ENCODE results near the gene NPR3. TPM values are rescaled to one million over a fixed set of nuclear protein-coding genes. Genes with fewer than 3 reads are reported as not detected.

The NPR3 gene
- total and polyA plus RNA-seq, 2 donors (not counting 3 experiments of a cell fraction or from before 2014, with no cell fraction given): 0.01 to 0.53 TPM

DNA sequence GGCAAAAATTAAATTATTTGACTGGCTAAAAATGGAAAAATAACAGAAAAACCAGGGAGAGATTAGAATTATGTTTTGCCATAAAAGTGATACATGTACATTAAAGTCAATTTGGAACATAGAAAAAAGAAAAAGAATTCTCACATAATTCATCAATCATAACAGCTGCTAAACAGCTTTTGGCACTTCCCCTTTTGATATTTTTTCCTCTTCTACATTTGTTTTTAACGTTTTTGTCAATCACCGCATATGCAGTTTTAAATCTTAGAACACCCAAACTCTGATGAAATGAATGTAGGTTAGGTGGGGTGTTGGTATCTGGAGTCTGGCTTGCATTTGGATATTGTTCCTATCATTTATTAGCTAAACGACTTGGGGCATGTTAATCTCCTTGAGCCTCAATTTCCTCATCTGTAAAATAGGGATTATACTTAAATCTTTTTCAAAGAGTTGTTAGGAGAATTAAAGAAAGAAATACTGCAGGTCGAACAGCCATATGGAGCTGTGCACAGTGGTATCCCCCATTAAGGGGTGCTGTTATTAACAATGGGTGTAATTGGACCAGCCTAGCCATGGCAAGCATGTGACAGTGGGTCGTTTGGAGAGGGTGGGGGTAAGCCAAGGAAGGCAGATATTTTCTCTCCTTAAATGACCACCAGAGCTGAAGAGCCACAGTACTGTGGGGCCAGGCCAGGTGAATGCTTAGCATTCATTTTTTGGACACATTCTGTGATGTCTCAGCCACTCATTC lies 22.6 kb downstream of the NPR3 start:
- H3K4me3 ChIP-seq (replicated peaks in 1 of 3; ENCODE audit: insufficient read depth in 1 of 3, low read depth in 1 of 3, low read length in 3 of 3): no peak overlapping the region
- DNase-seq (ENCODE audit: low read depth, low spot score) (no peak), FAIRE-seq (no peak)
- CTCF ChIA-PET: interaction anchor here (1.2 kb wide), 1 partner anchor 19 kb away, joined by 3 read pairs; no protein-coding TSS in a partner anchor
- TF ChIP-seq MYC (IDR thresholded peaks at IDR 0.05; ENCODE audit: low read depth, low read length): no peak
- no peak for TF ChIP-seq EZH2 (IDR thresholded peaks at IDR 0.05; ENCODE audit: borderline replicate concordance, low read depth, low read length, severe bottlenecking)
- TF ChIP-seq, protein P1, sequence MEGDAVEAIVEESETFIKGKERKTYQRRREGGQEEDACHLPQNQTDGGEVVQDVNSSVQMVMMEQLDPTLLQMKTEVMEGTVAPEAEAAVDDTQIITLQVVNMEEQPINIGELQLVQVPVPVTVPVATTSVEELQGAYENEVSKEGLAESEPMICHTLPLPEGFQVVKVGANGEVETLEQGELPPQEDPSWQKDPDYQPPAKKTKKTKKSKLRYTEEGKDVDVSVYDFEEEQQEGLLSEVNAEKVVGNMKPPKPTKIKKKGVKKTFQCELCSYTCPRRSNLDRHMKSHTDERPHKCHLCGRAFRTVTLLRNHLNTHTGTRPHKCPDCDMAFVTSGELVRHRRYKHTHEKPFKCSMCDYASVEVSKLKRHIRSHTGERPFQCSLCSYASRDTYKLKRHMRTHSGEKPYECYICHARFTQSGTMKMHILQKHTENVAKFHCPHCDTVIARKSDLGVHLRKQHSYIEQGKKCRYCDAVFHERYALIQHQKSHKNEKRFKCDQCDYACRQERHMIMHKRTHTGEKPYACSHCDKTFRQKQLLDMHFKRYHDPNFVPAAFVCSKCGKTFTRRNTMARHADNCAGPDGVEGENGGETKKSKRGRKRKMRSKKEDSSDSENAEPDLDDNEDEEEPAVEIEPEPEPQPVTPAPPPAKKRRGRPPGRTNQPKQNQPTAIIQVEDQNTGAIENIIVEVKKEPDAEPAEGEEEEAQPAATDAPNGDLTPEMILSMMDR (IDR thresholded peaks at IDR 0.05; ENCODE audit: extremely low read depth in 1 of 2, insufficient read depth in 1 of 2, low read depth in 1 of 2, low read length in 2 of 2): no peak
- no peak for TF ChIP-seq FOS (IDR thresholded peaks at IDR 0.05; ENCODE audit: borderline replicate concordance, insufficient read depth, low read length)
- TF ChIP-seq, protein P2, sequence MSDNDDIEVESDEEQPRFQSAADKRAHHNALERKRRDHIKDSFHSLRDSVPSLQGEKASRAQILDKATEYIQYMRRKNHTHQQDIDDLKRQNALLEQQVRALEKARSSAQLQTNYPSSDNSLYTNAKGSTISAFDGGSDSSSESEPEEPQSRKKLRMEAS (IDR thresholded peaks at IDR 0.05; ENCODE audit: insufficient read depth, insufficient read length): no peak
- TF ChIP-seq POLR2A (IDR thresholded peaks at IDR 0.05; ENCODE audit: low read depth, low read length): no peak
- TF ChIP-seq POLR2AphosphoS5 (IDR thresholded peaks at IDR 0.05; ENCODE audit: insufficient read depth, low read depth, low read length): no peak
- TF ChIP-seq GATA2 (IDR thresholded peaks at IDR 0.05; ENCODE audit: insufficient read depth, insufficient read length, low read depth, low read length): no peak
- TF ChIP-seq JUN (IDR thresholded peaks at IDR 0.05; ENCODE audit: borderline replicate concordance, insufficient read depth, insufficient read length, low read depth): no peak
- no peaks in the 10 kb centered on the region for H3K9me1 ChIP-seq (replicated peaks; ENCODE audit: control insufficient read depth, extremely low read depth, insufficient read depth, low read length)
- dilution Hi-C loops (cut with MboI; ENCODE audit: extremely low pct_ligation_motif_present, low sequenced_read_pairs): no loop called here
- POLR2A ChIA-PET: no interaction called here
- no peaks in the 10 kb centered on the region for H3K79me2 ChIP-seq (ENCODE audit: control insufficient read depth, insufficient read depth, low read length)
- H3K4me1 ChIP-seq (ENCODE audit: control insufficient read depth, extremely low read depth, insufficient read depth, low read length): no peaks in the 10 kb centered on the region
- no peaks in the 10 kb centered on the region for H4K20me1 ChIP-seq (replicated peaks; ENCODE audit: control insufficient read depth, extremely low read depth, insufficient read depth, low read length)
- H3K4me2 ChIP-seq (ENCODE audit: insufficient read depth, low read length): no peak overlapping the region
- intact Hi-C loops (cut with micrococcal nuclease): no loop called here
- no peak overlapping the region for H2AFZ ChIP-seq (ENCODE audit: low read depth, low read length)
- H3K9ac ChIP-seq (replicated peaks; ENCODE audit: extremely low read depth, insufficient read depth, low read length): no peak overlapping the region
- H3K9me3 ChIP-seq (replicated peaks; ENCODE audit: control insufficient read depth, insufficient read depth, low read length): no peaks in the 10 kb centered on the region
- H3K27me3 ChIP-seq (ENCODE audit: control insufficient read depth in 2 of 2, insufficient read depth in 2 of 2, low read length in 2 of 2): no peaks in the 10 kb centered on the region
- no peaks in the 10 kb centered on the region for H3K36me3 ChIP-seq (ENCODE audit: control insufficient read depth in 2 of 2, extremely low read depth in 1 of 2, insufficient read depth in 2 of 2, low read length in 2 of 2)
- BruUV-seq (replicated peaks): no TSS peak
- no peak overlapping the region for H3K27ac ChIP-seq (ENCODE audit: insufficient read depth, low read depth, low read length)

All from endothelial cell of umbilical vein (primary cell).